GM23338 (cell line): Measurements from ENCODE around the gene MARK3. TPM values are rescaled to one million over a fixed set of nuclear protein-coding genes. Genes with fewer than 3 reads are reported as not detected.

Experiments
- ATAC-seq: fragments of 200-7000 bp; cut with Tn5 transposase; 3 replicates; pipeline ENCODE4 v1.9.1; 2020
- DNase-seq: peaks from one replicate; pipeline ENCODE4 v3.0.0-alpha.2; 2015; ENCODE audit warnings: low spot score
- H2AFZ ChIP-seq: fragments of 200-600 bp; sonication (generic); 2 replicates; pipeline ENCODE4 v1.8.0; 2016; ENCODE audit warnings: antibody characterized with exemption, mild to moderate bottlenecking, moderate library complexity
- H3F3A ChIP-seq: fragments of 200-600 bp; sonication (generic); replicated peaks from 2 replicates; pipeline ENCODE4 v1.8.0; 2017; ENCODE audit warnings: antibody characterized with exemption, mixed run types, low read depth
- H3K27ac ChIP-seq: fragments of 200-600 bp; sonication (generic); 2 replicates; pipeline ENCODE4 v1.6.1; 2016; ENCODE audit warnings: low read depth
- H3K27me3 ChIP-seq: fragments of 200-600 bp; sonication (generic); 2 replicates; pipeline ENCODE4 v1.8.0; 2016; ENCODE audit warnings: mild to moderate bottlenecking, mixed run types, moderate library complexity; ENCODE audit not compliant: insufficient read depth
- H3K36me3 ChIP-seq: fragments of 200-600 bp; sonication (generic); 2 replicates; pipeline ENCODE4 v1.8.0; 2016; ENCODE audit warnings: mild to moderate bottlenecking; ENCODE audit not compliant: insufficient read depth
- H3K4me1 ChIP-seq: fragments of 200-600 bp; sonication (generic); 2 replicates; pipeline ENCODE4 v1.8.0; 2016; ENCODE audit warnings: mild to moderate bottlenecking, moderate library complexity; ENCODE audit not compliant: insufficient read depth
- H3K4me2 ChIP-seq: fragments of 200-600 bp; sonication (generic); 2 replicates; pipeline ENCODE4 v1.7.1; 2017; ENCODE audit warnings: mixed run types
- H3K4me3 ChIP-seq: fragments of 200-600 bp; sonication (generic); 2 replicates; pipeline ENCODE4 v1.6.1; 2016; ENCODE audit warnings: mixed run types
- H3K79me2 ChIP-seq: fragments of 200-600 bp; sonication (generic); replicated peaks from 2 replicates; pipeline ENCODE4 v1.8.0; 2017; ENCODE audit warnings: mild to moderate bottlenecking; ENCODE audit not compliant: insufficient read depth
- H3K9me2 ChIP-seq: fragments of 200-600 bp; sonication (generic); 2 replicates; pipeline ENCODE4 v1.8.0; 2017; ENCODE audit not compliant: insufficient read depth
- H4K20me1 ChIP-seq: fragments of 200-600 bp; sonication (generic); replicated peaks from 2 replicates; pipeline ENCODE4 v1.8.0; 2017; ENCODE audit warnings: mild to moderate bottlenecking; ENCODE audit not compliant: insufficient read depth
- H3K27ac Mint-ChIP-seq: 2 replicates; pipeline ENCODE4 v1.8.0; 2020; ENCODE audit warnings: inconsistent platforms, mild to moderate bottlenecking, moderate library complexity, mixed read lengths
- H3K27me3 Mint-ChIP-seq: 3 replicates; pipeline ENCODE4 v1.8.0; 2022; ENCODE audit warnings: low read depth, mild to moderate bottlenecking, moderate library complexity, mixed read lengths, inconsistent platforms; ENCODE audit not compliant: insufficient read depth, poor library complexity
- H3K36me3 Mint-ChIP-seq: 3 replicates; pipeline ENCODE4 v1.8.0; 2021; ENCODE audit warnings: low read depth, mild to moderate bottlenecking, inconsistent platforms, moderate library complexity, mixed read lengths
- H3K4me1 Mint-ChIP-seq: 3 replicates; pipeline ENCODE4 v1.8.0; 2020; ENCODE audit warnings: mild to moderate bottlenecking, inconsistent platforms, mixed read lengths
- H3K4me3 Mint-ChIP-seq: 3 replicates; pipeline ENCODE4 v1.8.0; 2021; ENCODE audit warnings: moderate library complexity, mild to moderate bottlenecking, inconsistent platforms, mixed read lengths
- H3K9me3 Mint-ChIP-seq: 3 replicates; pipeline ENCODE4 v1.8.0; 2020; ENCODE audit warnings: moderate library complexity, mild to moderate bottlenecking, inconsistent platforms, mixed read lengths
- CREB1 ChIP-seq: fragments of 250-450 bp; sonication (Bioruptor Pico); IDR thresholded peaks from 2 replicates; pipeline ENCODE4 v1.5.0; 2020; ENCODE audit warnings: low read depth, mild to moderate bottlenecking, moderate library complexity
- EZH2 ChIP-seq: fragments of 200-600 bp; sonication (generic); IDR thresholded peaks from one replicate; pipeline ENCODE4 v1.8.0; 2017; ENCODE audit warnings: antibody characterized with exemption, mild to moderate bottlenecking, low read depth; ENCODE audit not compliant: unreplicated experiment
- EZH2phosphoT487 ChIP-seq: fragments of 200-600 bp; sonication (generic); IDR thresholded peaks from one replicate; pipeline ENCODE4 v1.8.1; 2018; ENCODE audit warnings: antibody characterized with exemption; ENCODE audit not compliant: unreplicated experiment
- JUNB ChIP-seq: IDR thresholded peaks from one replicate; pipeline ENCODE4 v1.6.1; 2016; ENCODE audit warnings: antibody characterized with exemption; ENCODE audit not compliant: unreplicated experiment
- NANOG ChIP-seq: IDR thresholded peaks from 2 replicates; pipeline ENCODE4 v1.6.1; 2016; ENCODE audit warnings: antibody characterized with exemption, borderline replicate concordance
- POLR2AphosphoS5 ChIP-seq: IDR thresholded peaks from 2 replicates; pipeline ENCODE4 v1.6.1; 2016; ENCODE audit warnings: antibody characterized with exemption, low read depth
- STAT1 ChIP-seq: IDR thresholded peaks from one replicate; pipeline ENCODE4 v1.6.1; 2016; ENCODE audit warnings: antibody characterized with exemption; ENCODE audit not compliant: unreplicated experiment
- ZNF114 ChIP-seq: fragments of 250-450 bp; sonication (Bioruptor Pico); IDR thresholded peaks from 2 replicates; pipeline ENCODE4 v1.5.0; 2020; ENCODE audit warnings: mild to moderate bottlenecking, moderate library complexity
- ZNF331 ChIP-seq: fragments of 250-450 bp; sonication (Bioruptor Pico); IDR thresholded peaks from 2 replicates; pipeline ENCODE4 v1.5.0; 2020; ENCODE audit warnings: low read depth, mild to moderate bottlenecking, moderate library complexity
- ZNF462 ChIP-seq: fragments of 250-450 bp; sonication (Bioruptor Pico); IDR thresholded peaks from 2 replicates; pipeline ENCODE4 v1.5.0; 2020; ENCODE audit warnings: mild to moderate bottlenecking, moderate library complexity
- polyA plus RNA-seq: library from polyadenylated mRNA; unstranded; fragments of >200 nt; fragmentation: Nextera tagmentation; extraction: Ambion mirVana; gene quantifications from 2 replicates; pipeline ENCODE4 v1.2.1, GENCODE V29; 2016
- total RNA-seq: library from RNA; depleted of rRNA; stranded (reverse); fragments of >200 nt; shearing (Covaris generic); gene quantifications from 2 replicates; pipeline ENCODE4 v1.2.3, GENCODE V29; 2014
- TF ChIP-seq, protein P1 (sequence below): IDR thresholded peaks from 2 replicates; pipeline ENCODE4 v1.6.1; 2016; ENCODE audit warnings: antibody characterized with exemption
- TF ChIP-seq, protein P2 (sequence below): IDR thresholded peaks from one replicate; pipeline ENCODE4 v1.6.1; 2018; ENCODE audit warnings: antibody characterized with exemption; ENCODE audit not compliant: unreplicated experiment

Gene MARK3
- total and polyA plus RNA-seq, 2 experiments from 2014 or later, result 45.9 to 69.7 TPM

- Histone ChIP-seq H3K27me3 (no peaks in the 10 kb centered on the region), H3K79me2 (no peaks in the 10 kb centered on the region; the same call in 1 of the 2 replicates), H4K20me1 (no peaks in the 10 kb centered on the region; the same call in none of the 2 replicates), H3K4me3 (no peak overlapping the region), H3K9me2 (no peaks in the 10 kb centered on the region), H2AFZ (no peak overlapping the region), H3K4me2 (no peak overlapping the region), H3K4me1 (0 out of 2 replicates have a peak, but pooled peaks cover 4% of the 10 kb centered on the region), H3K27ac (no peak overlapping the region), H3K36me3 (peaks cover 10% of the 10 kb centered on the region; the same call in 1 of the 2 replicates), H3F3A (no peaks in the 10 kb centered on the region)
- no peak overlapping the region for H3K4me3 Mint-ChIP-seq
- H3K36me3 Mint-ChIP-seq, result peaks cover 25% of the 10 kb centered on the region
- no peaks in the 10 kb centered on the region for H3K9me3 Mint-ChIP-seq
- H3K4me1 Mint-ChIP-seq, result peaks cover 6% of the 10 kb centered on the region; the same call in 2 of the 3 replicates
- no peak overlapping the region for H3K27ac Mint-ChIP-seq
- peaks cover 3% of the 10 kb centered on the region for H3K27me3 Mint-ChIP-seq
- ATAC-seq, result no peak
- no peak for TF ChIP-seq ZNF114 (CRISPR knock-in tag)
- no peak for TF ChIP-seq STAT1
- TF ChIP-seq, protein P1, sequence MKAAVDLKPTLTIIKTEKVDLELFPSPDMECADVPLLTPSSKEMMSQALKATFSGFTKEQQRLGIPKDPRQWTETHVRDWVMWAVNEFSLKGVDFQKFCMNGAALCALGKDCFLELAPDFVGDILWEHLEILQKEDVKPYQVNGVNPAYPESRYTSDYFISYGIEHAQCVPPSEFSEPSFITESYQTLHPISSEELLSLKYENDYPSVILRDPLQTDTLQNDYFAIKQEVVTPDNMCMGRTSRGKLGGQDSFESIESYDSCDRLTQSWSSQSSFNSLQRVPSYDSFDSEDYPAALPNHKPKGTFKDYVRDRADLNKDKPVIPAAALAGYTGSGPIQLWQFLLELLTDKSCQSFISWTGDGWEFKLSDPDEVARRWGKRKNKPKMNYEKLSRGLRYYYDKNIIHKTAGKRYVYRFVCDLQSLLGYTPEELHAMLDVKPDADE, result no peak
- TF ChIP-seq POLR2AphosphoS5, result no peak
- no peak for DNase-seq
Measured at GRCh38 chr14:103460415-103460814, 75.2 kb downstream of the MARK3 start.

DNA sequence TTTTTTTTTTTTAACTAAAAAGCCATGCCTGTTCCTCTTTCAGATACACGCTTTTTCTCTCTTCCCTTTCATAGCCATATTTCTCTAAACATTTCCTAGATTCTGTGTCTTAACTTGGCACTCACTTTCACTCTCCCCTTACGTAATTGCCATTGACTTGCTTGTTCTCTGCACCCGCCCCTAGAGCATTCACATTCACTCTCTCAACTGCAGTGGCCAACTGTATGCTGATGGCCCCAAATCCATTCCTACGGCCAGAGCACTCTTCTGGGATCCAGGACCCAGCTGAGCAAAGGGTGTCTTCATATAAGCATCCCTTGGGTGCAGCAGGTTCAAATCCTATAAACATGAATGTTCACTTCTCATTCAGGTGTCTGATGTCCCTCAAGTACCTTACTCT, 77.9 kb downstream of the MARK3 start:
- no peaks in the 10 kb centered on the region for H3K9me3 Mint-ChIP-seq
- no peak for DNase-seq
- Histone ChIP-seq H3K4me3 (no peak overlapping the region), H3K79me2 (no peaks in the 10 kb centered on the region; the same call in 1 of the 2 replicates), H4K20me1 (no peaks in the 10 kb centered on the region; the same call in none of the 2 replicates), H3K9me2 (no peaks in the 10 kb centered on the region), H3F3A (0 out of 2 replicates have a peak, but pooled peaks cover 4% of the 10 kb centered on the region), H3K27ac (no peak overlapping the region), H2AFZ (no peak overlapping the region), H3K4me1 (no peaks in the 10 kb centered on the region), H3K36me3 (peaks cover 16% of the 10 kb centered on the region), H3K4me2 (no peak overlapping the region), H3K27me3 (no peaks in the 10 kb centered on the region)
- H3K4me1 Mint-ChIP-seq, result no peaks in the 10 kb centered on the region
- peaks cover 47% of the 10 kb centered on the region for H3K36me3 Mint-ChIP-seq
- no peak overlapping the region for H3K4me3 Mint-ChIP-seq
- H3K27me3 Mint-ChIP-seq, result peaks cover 3% of the 10 kb centered on the region
- H3K27ac Mint-ChIP-seq, result no peak overlapping the region
- no peak for ATAC-seq
- TF ChIP-seq EZH2phosphoT487 (no peak), JUNB (no peak), NANOG (no peak), ZNF462 (CRISPR knock-in tag) (no peak), ZNF331 (no peak), POLR2AphosphoS5 (no peak), EZH2 (no peak), CREB1 (CRISPR knock-in tag) (no peak)
- TF ChIP-seq, protein P2, sequence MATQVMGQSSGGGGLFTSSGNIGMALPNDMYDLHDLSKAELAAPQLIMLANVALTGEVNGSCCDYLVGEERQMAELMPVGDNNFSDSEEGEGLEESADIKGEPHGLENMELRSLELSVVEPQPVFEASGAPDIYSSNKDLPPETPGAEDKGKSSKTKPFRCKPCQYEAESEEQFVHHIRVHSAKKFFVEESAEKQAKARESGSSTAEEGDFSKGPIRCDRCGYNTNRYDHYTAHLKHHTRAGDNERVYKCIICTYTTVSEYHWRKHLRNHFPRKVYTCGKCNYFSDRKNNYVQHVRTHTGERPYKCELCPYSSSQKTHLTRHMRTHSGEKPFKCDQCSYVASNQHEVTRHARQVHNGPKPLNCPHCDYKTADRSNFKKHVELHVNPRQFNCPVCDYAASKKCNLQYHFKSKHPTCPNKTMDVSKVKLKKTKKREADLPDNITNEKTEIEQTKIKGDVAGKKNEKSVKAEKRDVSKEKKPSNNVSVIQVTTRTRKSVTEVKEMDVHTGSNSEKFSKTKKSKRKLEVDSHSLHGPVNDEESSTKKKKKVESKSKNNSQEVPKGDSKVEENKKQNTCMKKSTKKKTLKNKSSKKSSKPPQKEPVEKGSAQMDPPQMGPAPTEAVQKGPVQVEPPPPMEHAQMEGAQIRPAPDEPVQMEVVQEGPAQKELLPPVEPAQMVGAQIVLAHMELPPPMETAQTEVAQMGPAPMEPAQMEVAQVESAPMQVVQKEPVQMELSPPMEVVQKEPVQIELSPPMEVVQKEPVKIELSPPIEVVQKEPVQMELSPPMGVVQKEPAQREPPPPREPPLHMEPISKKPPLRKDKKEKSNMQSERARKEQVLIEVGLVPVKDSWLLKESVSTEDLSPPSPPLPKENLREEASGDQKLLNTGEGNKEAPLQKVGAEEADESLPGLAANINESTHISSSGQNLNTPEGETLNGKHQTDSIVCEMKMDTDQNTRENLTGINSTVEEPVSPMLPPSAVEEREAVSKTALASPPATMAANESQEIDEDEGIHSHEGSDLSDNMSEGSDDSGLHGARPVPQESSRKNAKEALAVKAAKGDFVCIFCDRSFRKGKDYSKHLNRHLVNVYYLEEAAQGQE, result no peak
